ENCODE data around the gene KLHDC10.

GRCh38 chr7:130136579-130137167 lies 66.3 kb downstream of the KLHDC10 start:
- TF ChIP-seq EZH2phosphoT487 (IDR thresholded peaks at IDR 0.05; ENCODE audit: borderline replicate concordance, low read length) (no peak), CTCF (conservative IDR thresholded peaks at IDR 0.05; ENCODE audit: low read depth, low read length) (no peak), EZH2 (IDR thresholded peaks at IDR 0.05; ENCODE audit: low read length, unreplicated experiment) (no peak)
